HEK293T (cell line): Measurements from ENCODE around the gene PSMC5.

ENCODE experiments used
- CTCF ChIA-PET: fragments of 350-600 bp; formaldehyde crosslinking; extraction: SDS; loops from one replicate; lab custom pipeline; 2021; ENCODE audit warnings: antibody characterized with exemption, inconsistent platforms; lab: Yijun Ruan, JAX
- POLR2A ChIA-PET: fragments of 350-600 bp; formaldehyde crosslinking; extraction: SDS; loops from one replicate; lab custom pipeline; 2020; ENCODE audit warnings: antibody characterized with exemption, inconsistent platforms; lab: Yijun Ruan, JAX
- DNase-seq: peaks from one replicate; pipeline ENCODE4 v3.0.0; 2012; ENCODE audit warnings: mixed read lengths; ENCODE audit errors: extremely low spot score
- ARNT ChIP-seq: fragments of 450-650 bp; IDR thresholded peaks from 2 replicates; pipeline ENCODE4 v1.6.1; 2017; ENCODE audit warnings: mild to moderate bottlenecking
- BHLHE40 ChIP-seq: fragments of 450-650 bp; IDR thresholded peaks from 2 replicates; pipeline ENCODE4 v1.6.1; 2016; ENCODE audit warnings: mild to moderate bottlenecking, moderate library complexity, borderline replicate concordance
- CTBP1 ChIP-seq: fragments of 450-650 bp; IDR thresholded peaks from 2 replicates; pipeline ENCODE4 v1.6.1; 2016; ENCODE audit warnings: borderline replicate concordance
- ELF4 ChIP-seq: fragments of 450-650 bp; IDR thresholded peaks from 2 replicates; pipeline ENCODE4 v1.6.1; 2017; ENCODE audit warnings: antibody characterized with exemption
- FOXA1 ChIP-seq: fragments of 450-650 bp; IDR thresholded peaks from 2 replicates; pipeline ENCODE4 v1.6.1; 2016; ENCODE audit warnings: mild to moderate bottlenecking
- FOXK2 ChIP-seq: fragments of 450-650 bp; IDR thresholded peaks from 2 replicates; pipeline ENCODE4 v1.6.1; 2016; ENCODE audit warnings: mild to moderate bottlenecking
- FOXM1 ChIP-seq: fragments of 450-650 bp; IDR thresholded peaks from 2 replicates; pipeline ENCODE4 v1.6.1; 2017; ENCODE audit warnings: mild to moderate bottlenecking, borderline replicate concordance
- HDGF ChIP-seq: fragments of 450-650 bp; IDR thresholded peaks from 2 replicates; pipeline ENCODE4 v1.6.1; 2017; ENCODE audit warnings: antibody characterized with exemption, borderline replicate concordance
- L3MBTL2 ChIP-seq: fragments of 450-650 bp; conservative IDR thresholded peaks from 2 replicates; pipeline ENCODE4 v1.6.1; 2016; ENCODE audit warnings: mild to moderate bottlenecking
- LEF1 ChIP-seq: fragments of 450-650 bp; IDR thresholded peaks from 2 replicates; pipeline ENCODE4 v1.6.1; 2017; ENCODE audit warnings: mild to moderate bottlenecking, borderline replicate concordance
- NFRKB ChIP-seq: fragments of 450-650 bp; IDR thresholded peaks from 2 replicates; pipeline ENCODE4 v1.6.1; 2016; ENCODE audit warnings: mild to moderate bottlenecking, moderate library complexity
- SP1 ChIP-seq: fragments of 450-650 bp; IDR thresholded peaks from 2 replicates; pipeline ENCODE4 v1.6.1; 2017
- SUZ12 ChIP-seq: fragments of 450-650 bp; IDR thresholded peaks from 2 replicates; pipeline ENCODE4 v1.6.1; 2016; ENCODE audit warnings: mild to moderate bottlenecking
- TARDBP ChIP-seq: fragments of 450-650 bp; IDR thresholded peaks from 2 replicates; pipeline ENCODE4 v1.6.1; 2016
- ZNF384 ChIP-seq: fragments of 450-650 bp; IDR thresholded peaks from 2 replicates; pipeline ENCODE4 v1.6.1; 2016
- TF ChIP-seq, protein P1 (sequence below): fragments of 450-650 bp; IDR thresholded peaks from 2 replicates; pipeline ENCODE4 v1.6.1; 2016

PSMC5 gene

GRCh38 chr17:63827002-63827800, at the start of gene PSMC5, which contains the start of gene FTSJ3:
Gene PSMC5, plus strand, starts transcription at chr17:63827431. Its CDS starts 60 bp downstream, at chr17:63827491.
Gene FTSJ3, minus strand, starts transcription at chr17:63827663. Its CDS starts 761 bp downstream, at chr17:63826902.
- TF ChIP-seq SP1: no peak
- TF ChIP-seq FOXM1: no peak
- no peak for TF ChIP-seq HDGF
- TF ChIP-seq NFRKB: peak; percentile 71; the same call in 1 of the 2 replicates
- TF ChIP-seq ELF4: peak; percentile 88
- ChIA-PET CTCF (interaction anchor here (1.0 to 1.6 kb wide), 3 partner anchors 12 to 193 kb away, joined by 3 to 5 read pairs (median 4); no protein-coding TSS in a partner anchor), POLR2A (interaction anchor here (0.6 to 6.2 kb wide), 12 partner anchors 8 to 86 kb away, joined by 3 to 67 read pairs (median 4); partner anchors contain the start of genes CCDC47, DDX42 and SMARCD2)
- DNase-seq: peak; percentile 92

GRCh38 chr17:63780507-63780906, 46.7 kb upstream of the PSMC5 start:
- ChIA-PET CTCF (no interaction called here), POLR2A (interaction anchor here (0.9 to 1.0 kb wide), 2 partner anchors 38 to 80 kb away, joined by 3 read pairs; partner anchors contain the start of gene LIMD2)
- TF ChIP-seq, protein P1, sequence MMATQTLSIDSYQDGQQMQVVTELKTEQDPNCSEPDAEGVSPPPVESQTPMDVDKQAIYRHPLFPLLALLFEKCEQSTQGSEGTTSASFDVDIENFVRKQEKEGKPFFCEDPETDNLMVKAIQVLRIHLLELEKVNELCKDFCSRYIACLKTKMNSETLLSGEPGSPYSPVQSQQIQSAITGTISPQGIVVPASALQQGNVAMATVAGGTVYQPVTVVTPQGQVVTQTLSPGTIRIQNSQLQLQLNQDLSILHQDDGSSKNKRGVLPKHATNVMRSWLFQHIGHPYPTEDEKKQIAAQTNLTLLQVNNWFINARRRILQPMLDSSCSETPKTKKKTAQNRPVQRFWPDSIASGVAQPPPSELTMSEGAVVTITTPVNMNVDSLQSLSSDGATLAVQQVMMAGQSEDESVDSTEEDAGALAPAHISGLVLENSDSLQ: peak; percentile 40
- no peak for TF ChIP-seq CTBP1
- no peak for DNase-seq

- TF ChIP-seq LEF1 (no peak), TARDBP (no peak), FOXA1 (no peak), L3MBTL2 (no peak)
- ChIA-PET CTCF (no interaction called here), POLR2A (interaction anchor here (0.9 to 4.2 kb wide), 4 partner anchors 7 to 80 kb away, joined by 3 to 47 read pairs (median 5); partner anchors contain the start of genes CCDC47, DDX42, FTSJ3 and LIMD2)
- DNase-seq: no peak
Measured at GRCh38 chr17:63780928-63781327, 46.3 kb upstream of the PSMC5 start.

DNA sequence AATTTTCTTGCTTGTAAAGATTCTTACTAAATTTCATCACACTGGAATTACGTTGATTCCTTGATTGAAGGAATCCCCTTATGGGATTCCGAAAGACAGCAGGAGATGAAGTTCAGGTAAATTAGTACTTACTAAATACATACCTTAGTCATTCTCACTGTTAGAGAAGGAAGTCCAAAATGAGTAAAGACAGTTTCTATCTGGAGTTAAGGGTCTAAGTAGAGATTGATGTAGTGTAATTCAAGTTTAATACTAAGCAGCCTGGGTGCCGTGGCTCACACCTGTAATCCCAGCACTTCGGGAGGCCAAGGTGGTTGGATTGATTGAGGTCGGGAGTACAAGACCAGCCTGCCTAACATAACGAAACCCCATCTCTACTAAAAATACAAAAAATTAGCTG, 43.7 kb upstream of the PSMC5 start:
- no peak for DNase-seq
- ChIA-PET POLR2A (interaction anchor here (1.4 to 4.2 kb wide), 2 partner anchors 10 to 41 kb away, joined by 3 to 47 read pairs; partner anchors contain the start of genes CCDC47 and DDX42), CTCF (no interaction called here)
- no peak for TF ChIP-seq SP1
- TF ChIP-seq ELF4: no peak
- TF ChIP-seq BHLHE40: no peak
- TF ChIP-seq L3MBTL2: no peak
- no peak for TF ChIP-seq ARNT

GRCh38 chr17:63785556-63785955, 41.7 kb upstream of the PSMC5 start:
- ChIA-PET POLR2A (interaction anchor here (2.7 kb wide), 1 partner anchor 12 kb away, joined by 10 read pairs; the partner anchor contains the start of genes CCDC47 and DDX42), CTCF (interaction anchor here (1.5 kb wide), 1 partner anchor 10 kb away, joined by 9 read pairs; no protein-coding TSS in a partner anchor)
- TF ChIP-seq FOXM1 (no peak), CTBP1 (no peak), TARDBP (no peak), NFRKB (no peak), LEF1 (no peak), SUZ12 (no peak), HDGF (no peak), BHLHE40 (no peak), SP1 (no peak), ELF4 (no peak), L3MBTL2 (no peak), FOXK2 (no peak), FOXA1 (no peak)
- TF ChIP-seq, protein P1: no peak
- no peak for DNase-seq

GRCh38 chr17:63786117-63786516, 41.1 kb upstream of the PSMC5 start:
- ChIA-PET POLR2A (interaction anchor here (2.7 kb wide), 1 partner anchor 13 kb away, joined by 10 read pairs; the partner anchor contains the start of genes CCDC47 and DDX42), CTCF (interaction anchor here (1.5 kb wide), 1 partner anchor 11 kb away, joined by 9 read pairs; no protein-coding TSS in a partner anchor)
- TF ChIP-seq FOXA1: no peak
- TF ChIP-seq HDGF: no peak
- no peak for TF ChIP-seq FOXK2
- TF ChIP-seq ELF4: no peak
- no peak for TF ChIP-seq TARDBP
- TF ChIP-seq BHLHE40: no peak
- TF ChIP-seq ZNF384: no peak
- TF ChIP-seq, protein P1: no peak
- no peak for TF ChIP-seq NFRKB
- no peak for TF ChIP-seq ARNT
- no peak for TF ChIP-seq SUZ12
- TF ChIP-seq SP1: no peak
- no peak for TF ChIP-seq CTBP1
- TF ChIP-seq LEF1: no peak
- no peak for TF ChIP-seq FOXM1
- TF ChIP-seq L3MBTL2: no peak

More at GRCh38 chr17:63786117-63786516, 41.1 kb upstream of the PSMC5 start:
- no peak for DNase-seq
